Progenitor cell of endocrine pancreas (in vitro differentiated cells): ENCODE measurements around the gene MICU1. TPM values are rescaled to one million over a fixed set of nuclear protein-coding genes. Genes with fewer than 3 reads are reported as not detected.

Experiments
- DNase-seq: peaks from one replicate; pipeline ENCODE4 v3.0.0; 2021; ENCODE audit warnings: low spot score; ENCODE audit not compliant: unreplicated experiment
- H3K27ac Mint-ChIP-seq: 2 replicates; pipeline ENCODE4 v1.8.0; 2021; ENCODE audit warnings: mild to moderate bottlenecking, moderate library complexity, mixed read lengths
- H3K27me3 Mint-ChIP-seq: 2 replicates; pipeline ENCODE4 v1.8.0; 2021; ENCODE audit warnings: mixed read lengths
- H3K36me3 Mint-ChIP-seq: 2 replicates; pipeline ENCODE4 v1.8.0; 2022; ENCODE audit warnings: mixed read lengths; ENCODE audit not compliant: insufficient read depth
- H3K4me1 Mint-ChIP-seq: 2 replicates; pipeline ENCODE4 v1.8.0; 2021; ENCODE audit warnings: low read depth, mixed read lengths
- H3K4me3 Mint-ChIP-seq: 2 replicates; pipeline ENCODE4 v1.8.0; 2021; ENCODE audit warnings: low read depth, mild to moderate bottlenecking, moderate library complexity, mixed read lengths
- H3K9me3 Mint-ChIP-seq: 2 replicates; pipeline ENCODE4 v1.8.0; 2021; ENCODE audit warnings: low read depth, mixed read lengths
- total RNA-seq: library from RNA; stranded (reverse); gene quantifications from 2 replicates; pipeline ENCODE4 v1.2.1, GENCODE V29; 2021
- TF ChIP-seq, protein P1 (sequence below): fragments of 200-600 bp; sonication (generic); IDR thresholded peaks from one replicate; pipeline ENCODE4 v1.5.0; 2021; ENCODE audit warnings: antibody characterized with exemption, mild to moderate bottlenecking; ENCODE audit not compliant: unreplicated experiment

The MICU1 gene
- total RNA-seq, 1 donor from 2014 or later = 63.3 TPM

DNA sequence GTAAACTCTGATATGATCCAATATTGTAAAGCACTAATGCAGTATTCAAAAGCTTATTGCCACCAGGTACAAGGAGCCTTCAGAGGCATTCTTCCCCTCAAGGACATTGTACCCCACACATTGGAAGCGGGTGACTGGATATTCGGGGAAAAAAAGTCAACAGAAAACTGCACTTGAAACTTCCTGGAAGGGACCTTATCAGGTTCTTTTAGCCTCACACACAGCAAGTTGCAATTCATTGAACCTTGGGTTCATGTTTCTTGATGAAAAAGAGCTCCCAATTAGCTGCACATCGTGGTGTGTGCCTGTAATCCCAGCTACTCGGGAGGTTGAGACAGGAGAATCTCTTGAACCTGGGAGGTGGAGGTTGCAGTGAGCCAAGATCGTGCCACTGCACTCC lies 16.4 kb upstream of the MICU1 start:
- Mint-ChIP-seq H3K36me3 (no peaks in the 10 kb centered on the region), H3K27me3 (no peaks in the 10 kb centered on the region), H3K4me3 (no peak overlapping the region), H3K9me3 (peaks cover 15% of the 10 kb centered on the region), H3K27ac (no peak overlapping the region), H3K4me1 (peaks cover 14% of the 10 kb centered on the region)
- no peak for DNase-seq
- TF ChIP-seq, protein P1, sequence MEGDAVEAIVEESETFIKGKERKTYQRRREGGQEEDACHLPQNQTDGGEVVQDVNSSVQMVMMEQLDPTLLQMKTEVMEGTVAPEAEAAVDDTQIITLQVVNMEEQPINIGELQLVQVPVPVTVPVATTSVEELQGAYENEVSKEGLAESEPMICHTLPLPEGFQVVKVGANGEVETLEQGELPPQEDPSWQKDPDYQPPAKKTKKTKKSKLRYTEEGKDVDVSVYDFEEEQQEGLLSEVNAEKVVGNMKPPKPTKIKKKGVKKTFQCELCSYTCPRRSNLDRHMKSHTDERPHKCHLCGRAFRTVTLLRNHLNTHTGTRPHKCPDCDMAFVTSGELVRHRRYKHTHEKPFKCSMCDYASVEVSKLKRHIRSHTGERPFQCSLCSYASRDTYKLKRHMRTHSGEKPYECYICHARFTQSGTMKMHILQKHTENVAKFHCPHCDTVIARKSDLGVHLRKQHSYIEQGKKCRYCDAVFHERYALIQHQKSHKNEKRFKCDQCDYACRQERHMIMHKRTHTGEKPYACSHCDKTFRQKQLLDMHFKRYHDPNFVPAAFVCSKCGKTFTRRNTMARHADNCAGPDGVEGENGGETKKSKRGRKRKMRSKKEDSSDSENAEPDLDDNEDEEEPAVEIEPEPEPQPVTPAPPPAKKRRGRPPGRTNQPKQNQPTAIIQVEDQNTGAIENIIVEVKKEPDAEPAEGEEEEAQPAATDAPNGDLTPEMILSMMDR = no peak

DNA sequence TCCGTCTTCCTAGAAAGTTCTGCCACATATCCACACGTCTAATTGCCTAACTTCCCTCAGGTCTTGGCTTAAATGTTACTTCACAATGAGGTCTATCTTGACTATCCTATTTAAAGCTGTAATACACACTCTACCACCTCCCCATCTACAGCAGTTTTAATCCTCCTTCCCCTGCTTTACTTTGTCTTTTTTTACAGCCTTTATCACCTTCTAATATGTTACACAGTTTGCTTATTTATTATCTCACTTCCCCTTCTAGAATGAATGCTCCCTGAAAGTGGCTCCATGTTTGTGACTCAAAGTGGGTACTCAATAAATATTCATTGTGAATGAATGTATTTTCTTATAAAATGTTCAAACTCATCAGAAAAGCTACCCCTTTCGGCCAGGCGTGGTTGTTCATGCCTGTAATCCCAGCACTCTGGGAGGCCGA lies 13.6 kb upstream of the MICU1 start:
- no peaks in the 10 kb centered on the region for H3K27me3 Mint-ChIP-seq
- DNase-seq = no peak
- H3K4me3 Mint-ChIP-seq = no peak overlapping the region
- H3K36me3 Mint-ChIP-seq = no peaks in the 10 kb centered on the region
- TF ChIP-seq, protein P1 = no peak
- peaks cover 8% of the 10 kb centered on the region for H3K4me1 Mint-ChIP-seq
- peaks cover 15% of the 10 kb centered on the region for H3K9me3 Mint-ChIP-seq
- H3K27ac Mint-ChIP-seq = no peak overlapping the region

DNA sequence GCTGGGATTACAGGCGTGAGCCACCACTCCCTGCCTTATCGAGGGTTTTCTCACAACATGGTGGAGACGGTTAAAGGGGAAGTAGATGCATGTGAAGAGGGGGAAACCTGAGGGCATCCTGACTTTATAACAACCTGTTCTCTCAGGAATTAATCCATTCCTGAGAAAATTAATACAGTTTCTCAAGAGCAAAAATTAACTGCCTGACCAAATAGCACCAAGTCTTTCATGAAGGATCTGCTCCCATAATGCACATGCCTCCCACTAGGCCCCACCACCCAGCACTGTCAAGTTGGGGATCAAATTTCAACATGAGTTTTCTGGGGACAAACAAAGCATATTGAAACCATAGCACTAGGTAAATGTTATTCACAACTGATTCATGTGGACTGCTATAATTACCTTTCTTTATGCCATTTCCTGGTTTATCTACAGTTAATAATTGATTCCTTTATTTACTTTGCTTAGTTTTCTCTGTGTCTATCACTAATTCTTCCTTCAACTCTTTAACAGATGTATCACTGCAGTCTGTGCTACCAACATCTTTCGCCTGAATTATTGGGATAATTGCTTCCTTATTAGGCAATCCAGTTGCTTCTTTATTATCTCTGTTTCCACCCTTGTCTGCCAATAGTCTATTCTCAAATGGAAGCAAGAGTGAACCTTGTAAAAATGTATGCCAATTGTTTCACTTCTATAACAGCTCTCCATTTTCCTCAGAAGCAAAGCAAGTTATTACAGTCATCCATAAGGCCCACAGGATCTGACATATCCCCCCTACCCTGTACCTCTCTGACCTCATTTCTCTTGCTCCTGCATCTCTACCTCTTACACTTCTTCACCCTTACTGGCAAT lies 12.9 kb upstream of the MICU1 start:
- Mint-ChIP-seq H3K9me3 (peaks cover 15% of the 10 kb centered on the region), H3K4me3 (no peak overlapping the region), H3K4me1 (peaks cover 8% of the 10 kb centered on the region), H3K36me3 (no peaks in the 10 kb centered on the region), H3K27me3 (no peaks in the 10 kb centered on the region), H3K27ac (no peak overlapping the region)
- DNase-seq = no peak
- TF ChIP-seq, protein P1 = no peak

DNA sequence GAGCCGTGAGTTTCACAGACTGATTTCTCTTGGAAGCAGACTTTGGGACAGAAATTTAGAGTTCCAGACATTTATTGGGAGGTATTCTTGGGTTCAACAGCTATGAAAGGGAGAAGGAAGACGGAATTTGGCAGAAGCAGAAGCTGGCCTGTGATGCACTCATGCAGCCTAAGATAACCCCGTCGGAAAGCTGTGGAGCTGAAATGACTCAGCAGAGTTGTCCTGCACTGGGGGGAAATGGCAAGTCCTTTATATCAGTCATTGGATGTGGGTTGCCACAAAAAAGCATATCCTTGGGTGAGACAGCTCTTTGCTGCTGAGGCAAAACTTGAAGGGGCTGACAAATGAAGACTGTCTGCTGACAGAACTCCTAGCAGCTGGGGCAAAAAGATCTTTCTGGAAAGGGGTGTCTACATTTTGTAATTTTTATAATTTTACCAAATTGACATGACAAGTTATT lies 11.5 kb upstream of the MICU1 start:
- Mint-ChIP-seq H3K36me3 (no peaks in the 10 kb centered on the region), H3K27ac (no peak overlapping the region), H3K4me1 (peaks cover 8% of the 10 kb centered on the region), H3K4me3 (no peak overlapping the region), H3K9me3 (peaks cover 15% of the 10 kb centered on the region), H3K27me3 (no peaks in the 10 kb centered on the region)
- DNase-seq = no peak
- TF ChIP-seq, protein P1 = no peak

DNA sequence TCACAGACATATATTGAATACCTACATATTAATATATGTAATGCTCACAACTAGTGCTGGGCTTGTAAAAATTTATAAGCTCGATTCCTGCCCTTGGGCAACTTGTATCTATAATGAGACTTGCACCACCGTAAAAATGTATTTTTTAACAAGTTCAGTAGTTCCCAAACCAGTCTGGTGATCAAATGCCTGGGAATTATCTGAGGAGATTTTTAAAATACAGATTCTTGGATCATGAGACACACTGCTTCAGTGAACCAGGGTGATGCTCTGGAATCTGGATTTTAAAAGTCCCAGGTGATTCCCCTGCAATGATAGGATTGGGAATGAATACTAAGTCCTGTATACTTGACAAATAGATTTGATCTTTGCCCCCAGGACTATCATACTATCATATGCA lies 4.3 kb upstream of the MICU1 start:
- H3K4me1 Mint-ChIP-seq = peaks cover 2% of the 10 kb centered on the region
- no peaks in the 10 kb centered on the region for H3K9me3 Mint-ChIP-seq
- H3K4me3 Mint-ChIP-seq = no peak overlapping the region
- TF ChIP-seq, protein P1 = no peak
- no peak overlapping the region for H3K27ac Mint-ChIP-seq
- H3K36me3 Mint-ChIP-seq = no peaks in the 10 kb centered on the region
- DNase-seq = no peak
- H3K27me3 Mint-ChIP-seq = no peaks in the 10 kb centered on the region
